ENCODE measurements around the gene HRK.

GRCh38 chr12:116818341-116818856, 62.8 kb downstream of the HRK start:
- TF ChIP-seq CTCF (IDR thresholded peaks at IDR 0.05) (no peak), EP300 (IDR thresholded peaks at IDR 0.05) (no peak)
